ENCODE results near the gene A2M.

A2M gene

DNA sequence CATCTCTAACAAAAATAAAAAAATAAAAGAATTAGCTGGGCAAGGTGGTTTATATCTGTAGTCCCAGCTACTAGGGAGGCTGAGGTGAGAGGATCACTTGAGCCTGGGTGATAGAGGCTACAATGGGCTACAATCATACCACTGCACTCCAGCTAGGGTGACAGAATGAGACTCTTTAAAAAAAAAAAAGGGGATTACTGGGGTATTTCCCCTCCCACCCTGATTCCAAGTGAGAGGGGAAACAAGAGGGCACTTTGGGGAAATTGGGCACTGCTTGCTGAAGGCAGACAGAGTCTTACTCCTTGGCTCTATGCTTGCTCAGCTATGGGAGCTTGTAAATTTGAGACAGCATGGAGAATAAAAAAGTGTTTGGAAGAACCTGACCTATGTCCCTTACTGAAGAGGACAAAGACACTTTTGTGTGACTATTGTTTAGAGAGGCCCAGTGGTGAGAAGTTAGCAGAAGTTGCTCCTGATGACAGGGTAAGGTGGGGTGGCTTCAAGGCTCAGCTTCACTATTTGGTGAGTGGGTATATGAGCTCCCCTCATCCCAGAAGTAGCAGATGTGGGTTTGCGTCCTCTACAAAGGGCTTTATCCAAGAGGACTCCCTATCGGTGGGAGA lies 82.3 kb downstream of the A2M start:
- FAIRE-seq = no peak

DNA sequence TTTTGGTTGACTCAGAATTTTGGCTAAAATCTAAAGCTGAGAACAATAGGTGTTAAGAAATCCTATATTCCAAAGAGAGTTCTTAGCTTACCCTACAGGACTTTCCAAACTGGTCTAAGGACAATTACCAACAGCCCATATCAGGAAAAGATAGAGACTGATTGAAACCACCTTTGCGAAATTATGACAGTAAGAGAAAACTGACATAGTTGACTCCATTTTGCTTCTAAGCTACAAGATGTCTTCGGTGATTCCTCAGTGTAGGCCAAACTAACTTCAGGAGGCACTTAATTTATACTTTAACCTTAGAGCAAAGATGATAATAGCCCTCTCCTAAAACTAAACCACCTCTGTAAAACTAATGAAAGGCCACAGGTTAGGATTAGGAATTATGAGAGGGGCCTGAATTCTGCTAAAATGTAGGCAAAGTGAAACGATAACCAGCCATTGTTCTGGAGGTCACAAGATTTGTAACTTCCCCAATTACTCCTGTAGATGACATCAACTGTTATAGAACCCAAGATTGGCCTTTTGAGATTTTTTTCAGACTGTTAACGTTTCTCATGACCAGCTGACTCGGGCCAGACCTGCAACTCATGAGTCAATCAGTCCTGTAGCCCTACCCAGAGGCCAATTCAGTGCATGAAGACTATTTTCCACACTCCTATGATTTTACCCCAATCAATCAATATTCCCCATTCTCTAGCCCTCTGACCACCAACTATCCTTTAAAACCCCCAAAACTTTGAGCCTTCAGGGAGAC lies 83.3 kb downstream of the A2M start:
- FAIRE-seq = no peak

DNA sequence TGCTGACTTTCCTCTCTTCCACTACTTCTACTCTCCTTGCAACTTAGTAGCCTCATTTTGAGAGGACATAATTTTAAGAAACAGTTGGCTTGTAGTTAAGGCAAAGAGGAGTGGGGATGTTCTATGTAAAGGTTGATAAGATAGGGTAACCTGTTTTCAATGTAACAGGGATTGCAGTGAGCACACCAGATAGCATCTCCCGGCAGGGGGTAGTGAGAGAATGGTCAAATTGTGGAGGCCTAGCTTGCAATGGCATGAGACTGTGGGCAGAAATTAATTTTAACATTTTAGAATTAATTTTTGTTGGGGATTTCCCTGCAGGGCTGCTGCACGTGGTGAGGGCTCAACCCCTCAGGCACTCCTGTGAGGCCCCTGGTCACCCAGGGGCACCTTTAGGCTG lies 84.9 kb downstream of the A2M start:
- no peak for FAIRE-seq

DNA sequence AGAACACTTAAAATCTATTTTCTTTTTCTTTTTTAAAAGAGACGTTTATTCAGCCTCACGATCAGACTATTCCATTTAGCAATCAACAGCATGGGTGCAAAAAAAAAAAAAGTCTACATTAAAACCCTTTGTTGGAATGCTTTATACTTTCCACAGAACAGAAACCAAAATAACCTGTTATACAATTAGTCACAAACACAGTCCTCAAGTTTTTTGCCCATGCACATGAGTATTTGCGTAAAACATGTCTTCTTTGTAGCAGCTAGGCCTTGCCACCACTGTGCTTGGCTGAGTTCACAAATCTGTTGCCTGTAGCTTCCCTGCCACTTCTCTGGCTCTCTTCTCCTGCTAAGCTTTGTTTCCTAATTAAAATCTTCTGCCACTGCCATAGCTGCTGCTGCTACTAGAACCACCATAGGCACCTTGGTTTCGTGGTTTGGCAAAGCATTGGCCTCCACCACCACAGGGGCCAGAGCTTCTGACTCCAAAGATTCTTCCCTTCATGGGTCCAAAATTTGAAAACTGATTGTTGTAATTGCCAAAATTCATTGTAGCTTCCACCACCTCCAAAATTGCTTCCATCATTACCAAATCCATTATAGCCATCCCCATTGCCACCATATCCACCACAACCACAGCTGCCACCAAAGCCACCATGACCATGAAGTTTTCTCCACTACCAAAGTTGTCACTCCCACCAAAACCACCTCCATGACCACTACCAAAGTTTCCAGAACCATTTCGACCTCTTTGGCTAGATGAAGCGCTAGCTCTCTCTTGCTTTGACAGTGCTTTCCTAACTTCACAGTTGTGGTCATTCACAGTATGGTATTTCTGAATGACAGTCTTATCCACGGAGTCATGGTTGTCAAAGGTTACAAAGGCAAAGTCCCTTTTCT lies 88.3 kb downstream of the A2M start:
- no peak for FAIRE-seq

DNA sequence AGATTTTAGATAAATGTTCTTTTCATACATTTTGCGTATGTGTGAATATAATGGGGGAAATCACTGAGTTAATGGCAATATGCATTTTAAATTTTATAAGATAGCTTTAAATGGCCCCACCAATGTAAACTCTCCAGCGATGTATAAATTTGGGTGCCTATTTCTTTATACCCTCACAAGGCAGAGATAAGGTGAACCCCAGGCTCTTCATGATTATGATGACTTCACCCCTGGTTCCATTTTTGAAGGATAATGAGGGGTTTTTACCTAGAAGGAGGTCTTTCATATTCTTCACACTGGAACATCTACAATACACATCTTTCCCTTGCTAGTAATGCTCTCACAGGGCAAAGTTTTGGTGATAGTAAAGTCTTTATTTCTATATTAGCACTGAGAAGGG lies 91.2 kb downstream of the A2M start:
- no peak for FAIRE-seq

DNA sequence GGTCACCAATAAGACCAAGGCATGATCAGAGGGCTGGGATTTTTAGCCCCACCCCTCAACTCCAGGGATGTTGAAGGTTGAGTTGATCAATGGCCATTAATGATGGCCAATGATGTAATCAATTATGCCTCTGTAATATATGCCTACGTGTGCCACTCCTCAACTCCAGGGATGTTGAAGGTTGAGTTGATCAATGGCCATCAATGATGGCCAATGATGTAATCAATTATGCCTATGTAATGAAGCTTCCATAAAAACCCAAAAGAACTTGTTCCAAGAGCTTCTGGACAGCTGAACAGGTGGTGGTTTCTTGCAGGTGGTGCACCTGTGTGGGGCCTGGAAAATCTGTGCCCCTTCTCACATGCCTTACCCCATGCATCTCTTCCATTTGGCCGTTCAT lies 93.1 kb downstream of the A2M start:
- no peak for FAIRE-seq
